Sigmoid colon (tissue), 4 donors: ENCODE data around the gene NGDN.

Source experiments
- POLR2A ChIP-seq, 2 donors: fragments of 450-650 bp; IDR thresholded peaks; one replicate each; pipeline ENCODE4 v1.6.1; 2016; ENCODE audit warnings: antibody characterized with exemption in 2 of 2, mild to moderate bottlenecking in 2 of 2, moderate library complexity in 2 of 2
- POLR2AphosphoS5 ChIP-seq, 4 donors: sonication (generic); formaldehyde crosslinking; IDR thresholded peaks; one replicate each; pipeline ENCODE4 v1.6.1; 2017; ENCODE audit warnings: antibody characterized with exemption in 4 of 4
- TF ChIP-seq, protein P1 (sequence below), 4 experiments: fragments of 450-650 bp in 3 of 4; fragments of 200-600 bp in 1 of 4; IDR thresholded peaks; one replicate each; pipeline ENCODE4 v1.5.1; 2016 to 2019; ENCODE audit warnings: antibody characterized with exemption in 4 of 4, mild to moderate bottlenecking in 3 of 4, moderate library complexity in 2 of 4

DNA sequence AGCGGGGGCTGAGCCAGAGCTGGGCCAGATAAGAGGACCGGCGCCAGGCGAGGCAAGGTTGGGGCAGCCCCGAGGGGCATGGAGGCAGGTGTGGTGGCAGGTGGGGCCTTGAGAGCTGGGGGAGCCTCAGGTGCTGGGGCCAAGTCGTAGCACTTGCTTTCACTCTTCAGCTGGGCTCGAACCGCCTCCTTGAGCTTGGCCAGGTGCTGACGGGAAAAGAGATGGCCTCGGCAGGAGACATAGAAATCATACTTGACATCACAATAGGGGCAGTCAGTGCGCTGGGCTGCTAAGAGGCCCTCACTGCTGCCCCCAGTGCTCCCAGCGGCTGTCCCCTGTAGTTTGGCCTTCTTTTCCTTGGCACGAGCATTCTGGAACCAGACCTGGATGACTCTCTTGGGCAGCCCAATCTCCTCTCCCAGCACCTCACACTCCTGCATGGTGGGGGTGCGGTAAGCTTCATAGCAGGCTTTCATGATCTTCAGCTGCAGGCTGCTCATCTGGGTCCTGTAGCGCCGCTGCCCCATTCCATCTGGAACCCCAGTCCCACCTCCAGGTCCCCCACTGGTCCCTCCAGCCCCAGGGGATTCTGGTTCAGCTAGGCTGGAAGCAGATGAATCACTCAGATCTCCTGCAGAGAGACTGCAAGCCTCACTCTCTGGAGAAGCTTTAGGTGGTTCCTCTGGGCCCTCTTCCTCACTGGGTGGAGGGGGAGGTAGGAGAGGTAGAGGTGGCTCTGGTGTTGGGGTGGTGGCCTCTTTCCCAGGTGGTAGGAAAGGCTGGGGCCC, 53.9 kb downstream of the NGDN start:
- TF ChIP-seq, protein P1, sequence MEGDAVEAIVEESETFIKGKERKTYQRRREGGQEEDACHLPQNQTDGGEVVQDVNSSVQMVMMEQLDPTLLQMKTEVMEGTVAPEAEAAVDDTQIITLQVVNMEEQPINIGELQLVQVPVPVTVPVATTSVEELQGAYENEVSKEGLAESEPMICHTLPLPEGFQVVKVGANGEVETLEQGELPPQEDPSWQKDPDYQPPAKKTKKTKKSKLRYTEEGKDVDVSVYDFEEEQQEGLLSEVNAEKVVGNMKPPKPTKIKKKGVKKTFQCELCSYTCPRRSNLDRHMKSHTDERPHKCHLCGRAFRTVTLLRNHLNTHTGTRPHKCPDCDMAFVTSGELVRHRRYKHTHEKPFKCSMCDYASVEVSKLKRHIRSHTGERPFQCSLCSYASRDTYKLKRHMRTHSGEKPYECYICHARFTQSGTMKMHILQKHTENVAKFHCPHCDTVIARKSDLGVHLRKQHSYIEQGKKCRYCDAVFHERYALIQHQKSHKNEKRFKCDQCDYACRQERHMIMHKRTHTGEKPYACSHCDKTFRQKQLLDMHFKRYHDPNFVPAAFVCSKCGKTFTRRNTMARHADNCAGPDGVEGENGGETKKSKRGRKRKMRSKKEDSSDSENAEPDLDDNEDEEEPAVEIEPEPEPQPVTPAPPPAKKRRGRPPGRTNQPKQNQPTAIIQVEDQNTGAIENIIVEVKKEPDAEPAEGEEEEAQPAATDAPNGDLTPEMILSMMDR (IDR thresholded peaks at IDR 0.05) = no peak
- TF ChIP-seq POLR2A (IDR thresholded peaks at IDR 0.05) (no peak), POLR2AphosphoS5 (IDR thresholded peaks at IDR 0.05) (no peak)
